Ascending aorta (tissue), 2 donors: ENCODE measurements around the gene HHLA2. TPM values are rescaled to one million over a fixed set of nuclear protein-coding genes. Genes with fewer than 3 reads are reported as not detected.

Experiments used
- DNase-seq, 2 donors: peaks; one replicate each; pipeline ENCODE4 v3.0.0-alpha.2; 2019; ENCODE audit warnings: low spot score in 2 of 2
- H3K27ac ChIP-seq, 2 donors: fragments of 200-600 bp; sonication (generic); one replicate each; pipeline ENCODE4 v1.5.1; 2016 to 2017; ENCODE audit warnings: mild to moderate bottlenecking in 1 of 2
- H3K27me3 ChIP-seq: fragments of 200-600 bp; sonication (generic); one replicate; pipeline ENCODE4 v1.5.1; 2017
- H3K36me3 ChIP-seq, 2 donors: fragments of 200-600 bp; sonication (generic); one replicate each; pipeline ENCODE4 v1.5.1; 2016
- H3K4me1 ChIP-seq, 2 donors: fragments of 200-600 bp; sonication (generic); one replicate each; pipeline ENCODE4 v1.5.1; 2016 to 2017; ENCODE audit warnings: mild to moderate bottlenecking in 1 of 2
- H3K4me3 ChIP-seq, 2 donors: fragments of 200-600 bp; sonication (generic); one replicate each; pipeline ENCODE4 v1.5.1; 2016 to 2017; ENCODE audit warnings: mild to moderate bottlenecking in 1 of 2
- H3K9me3 ChIP-seq, 2 donors: fragments of 200-600 bp; sonication (generic); one replicate each; pipeline ENCODE4 v1.5.1; 2016
- CTCF ChIP-seq, 3 experiments: fragments of 200-600 bp in 2 of 3; fragments of 450-650 bp in 1 of 3; sonication (generic) in 2 of 3; IDR thresholded peaks; one replicate each; pipeline ENCODE4 v1.5.1; 2016 to 2019; ENCODE audit warnings: antibody characterized with exemption in 3 of 3, mild to moderate bottlenecking in 1 of 3, moderate library complexity in 1 of 3
- intact Hi-C: fragments of 100-400 bp; cut with DNase I; formaldehyde crosslinking; loops from one replicate; pipeline ENCODE4 v1.15.1; 2023
- total RNA-seq: library from RNA; depleted of rRNA; stranded (reverse); fragments of >200 nt; gene quantifications from one replicate; pipeline ENCODE4 v1.1.0, GENCODE V29; 2016

HHLA2 gene
- total RNA-seq, 1 donor from 2014 or later: not detected

- no peak for TF ChIP-seq CTCF (IDR thresholded peaks at IDR 0.05)
- no peak overlapping the region for H3K4me3 ChIP-seq
- no peaks in the 10 kb centered on the region for H3K9me3 ChIP-seq
- H3K27ac ChIP-seq: no peak overlapping the region
- no peaks in the 10 kb centered on the region for H3K36me3 ChIP-seq
- DNase-seq: no peak
- no peaks in the 10 kb centered on the region for H3K27me3 ChIP-seq
- intact Hi-C loops: no loop called here
- H3K4me1 ChIP-seq: no peaks in the 10 kb centered on the region
Observed at GRCh38 chr3:108410531-108410984, 114.2 kb downstream of the HHLA2 start.

- Histone ChIP-seq H3K27ac (no peak overlapping the region), H3K4me3 (no peak overlapping the region), H3K9me3 (no peaks in the 10 kb centered on the region), H3K27me3 (no peaks in the 10 kb centered on the region), H3K36me3 (no peaks in the 10 kb centered on the region), H3K4me1 (no peaks in the 10 kb centered on the region)
- intact Hi-C loops: no loop called here
- DNase-seq: no peak
- no peak for TF ChIP-seq CTCF (IDR thresholded peaks at IDR 0.05)
Observed at GRCh38 chr3:108412121-108412750, 115.9 kb downstream of the HHLA2 start.

- intact Hi-C loops: no loop called here
- Histone ChIP-seq H3K27ac (no peak overlapping the region), H3K4me1 (no peaks in the 10 kb centered on the region), H3K4me3 (no peak overlapping the region), H3K36me3 (no peaks in the 10 kb centered on the region), H3K27me3 (no peaks in the 10 kb centered on the region), H3K9me3 (no peaks in the 10 kb centered on the region)
- DNase-seq: no peak
- TF ChIP-seq CTCF (IDR thresholded peaks at IDR 0.05): no peak
Observed at GRCh38 chr3:108414007-108414406, 117.7 kb downstream of the HHLA2 start.

GRCh38 chr3:108415661-108416060 lies 119.3 kb downstream of the HHLA2 start:
- intact Hi-C loops: no loop called here

GRCh38 chr3:108416111-108416869 lies 119.9 kb downstream of the HHLA2 start:
- no peak overlapping the region for H3K27ac ChIP-seq
- DNase-seq: no peak
- no peak for TF ChIP-seq CTCF (IDR thresholded peaks at IDR 0.05)
- H3K9me3 ChIP-seq: no peaks in the 10 kb centered on the region
- no peak overlapping the region for H3K4me3 ChIP-seq
- no peaks in the 10 kb centered on the region for H3K36me3 ChIP-seq
- no peaks in the 10 kb centered on the region for H3K27me3 ChIP-seq
- intact Hi-C loops: no loop called here
- H3K4me1 ChIP-seq: no peaks in the 10 kb centered on the region

More at GRCh38 chr3:108415661-108416060, 119.3 kb downstream of the HHLA2 start:
- Histone ChIP-seq H3K27me3 (no peaks in the 10 kb centered on the region), H3K4me3 (no peak overlapping the region), H3K36me3 (no peaks in the 10 kb centered on the region), H3K9me3 (no peaks in the 10 kb centered on the region), H3K4me1 (no peaks in the 10 kb centered on the region), H3K27ac (no peak overlapping the region)
- no peak for TF ChIP-seq CTCF (IDR thresholded peaks at IDR 0.05)
- no peak for DNase-seq
